Fibroblast of lung (primary cell): Measurements from ENCODE around the gene INSR. TPM values are rescaled to one million over a fixed set of nuclear protein-coding genes. Genes with fewer than 3 reads are reported as not detected.
"Not testable (repeated sequence)": the region's sequence is repeated elsewhere in the genome, so short reads cannot be mapped to it uniquely, and the experiment has no call there.

Experiments used
- DNase-seq, 2 donors: peaks; one replicate each; pipeline versions ENCODE4 v3.0.0 to v3.0.0-alpha.2; 2010; ENCODE audit warnings: low read depth in 2 of 2
- H2AFZ ChIP-seq: 2 replicates; pipeline ENCODE4 v1.5.1; 2012; ENCODE audit warnings: low read length, control low read depth, inconsistent platforms
- H3K27ac ChIP-seq: 2 replicates; pipeline ENCODE4 v1.5.1; 2011; ENCODE audit warnings: low read length, control low read depth; ENCODE audit not compliant: insufficient read depth
- H3K27me3 ChIP-seq: 2 replicates; pipeline ENCODE4 v1.5.1; 2011; ENCODE audit warnings: mild to moderate bottlenecking, low read length; ENCODE audit not compliant: control insufficient read depth, insufficient read depth
- H3K36me3 ChIP-seq: 2 replicates; pipeline ENCODE4 v1.5.1; 2011; ENCODE audit warnings: low read length; ENCODE audit not compliant: control insufficient read depth, insufficient read depth
- H3K4me1 ChIP-seq: 2 replicates; pipeline ENCODE4 v1.5.1; 2011; ENCODE audit warnings: low read length; ENCODE audit not compliant: control insufficient read depth, insufficient read depth; ENCODE audit errors: extremely low read depth
- H3K4me2 ChIP-seq: 2 replicates; pipeline ENCODE4 v1.5.1; 2011; ENCODE audit warnings: low read length, control low read depth; ENCODE audit not compliant: insufficient read depth; ENCODE audit errors: extremely low read depth
- H3K4me3 ChIP-seq, 4 experiments: fragments of 200-600 bp in 1 of 4; sonication (generic) in 1 of 4; replicated peaks in 1 of 4; 2 replicates each; pipeline ENCODE4 v1.5.1; 2011 to 2016; ENCODE audit warnings: low read length in 4 of 4, low read depth in 3 of 4, mild to moderate bottlenecking in 3 of 4, control low read depth in 2 of 4, inconsistent platforms in 1 of 4, mixed read lengths in 1 of 4; ENCODE audit not compliant: insufficient read depth in 1 of 4; ENCODE audit errors: control extremely low read depth in 1 of 4
- H3K79me2 ChIP-seq: 2 replicates; pipeline ENCODE4 v1.5.1; 2012; ENCODE audit warnings: mild to moderate bottlenecking, low read length, inconsistent platforms; ENCODE audit not compliant: control insufficient read depth, insufficient read depth
- H3K9ac ChIP-seq: 2 replicates; pipeline ENCODE4 v1.5.1; 2011; ENCODE audit warnings: mild to moderate bottlenecking, low read length, control low read depth; ENCODE audit not compliant: insufficient read depth
- H3K9me3 ChIP-seq: 2 replicates; pipeline ENCODE4 v1.5.1; 2012; ENCODE audit warnings: low read depth, low read length; ENCODE audit not compliant: control insufficient read depth, insufficient read depth
- H4K20me1 ChIP-seq: 2 replicates; pipeline ENCODE4 v1.5.1; 2011; ENCODE audit warnings: low read length; ENCODE audit not compliant: control insufficient read depth, insufficient read depth; ENCODE audit errors: extremely low read depth
- EZH2 ChIP-seq: IDR thresholded peaks from 2 replicates; pipeline ENCODE4 v1.5.1; 2012; ENCODE audit warnings: low read length, control low read depth, mild to moderate bottlenecking; ENCODE audit errors: missing control alignments
- polyA plus RNA-seq, 2 donors: library from polyadenylated mRNA; depleted of rRNA in 1 of 2; stranded (reverse) in 1 of 2; unstranded in 1 of 2; fragments of >200 nt; gene quantifications; 2 replicates each; pipeline ENCODE4 v1.2.1, GENCODE V29; 2011 to 2012; ENCODE audit warnings: missing spikeins in 1 of 2
- total RNA-seq: library from RNA; depleted of rRNA; stranded (reverse); fragments of >200 nt; gene quantifications from 2 replicates; pipeline ENCODE4 v1.2.1, GENCODE V29; 2014
- TF ChIP-seq, protein P1 (sequence below), 2 donors: IDR thresholded peaks in 1 of 2; conservative IDR thresholded peaks in 1 of 2; 1 replicate in 1 of 2; 2 replicates in 1 of 2; pipeline ENCODE4 v1.5.1; 2011 to 2012; ENCODE audit warnings: low read length in 2 of 2, control low read depth in 1 of 2, inconsistent platforms in 1 of 2, low read depth in 1 of 2, mild to moderate bottlenecking in 1 of 2

INSR gene
- total and polyA plus RNA-seq, 2 donors (not counting 1 experiment from before 2014, with no cell fraction given), result 3.7 to 23.9 TPM

DNA sequence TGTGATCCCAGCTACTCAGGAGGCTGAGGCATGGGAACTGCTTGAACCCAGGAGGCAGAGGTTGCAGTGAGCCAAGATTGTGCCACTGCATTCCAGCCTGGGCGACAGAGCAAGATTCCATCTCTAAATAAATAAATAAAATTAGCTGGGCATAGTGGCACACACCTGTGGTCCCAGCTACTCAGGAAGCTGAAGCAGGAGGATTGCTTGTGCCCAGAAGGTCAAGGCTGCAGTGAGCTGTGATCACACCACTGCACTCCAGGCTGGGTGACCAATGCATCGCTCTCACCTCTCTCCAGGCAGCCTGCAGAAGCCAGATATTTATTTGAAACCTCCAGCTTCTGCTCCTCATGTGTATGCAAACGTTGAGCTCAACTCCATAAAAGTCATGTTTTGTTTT lies 85.2 kb downstream of the INSR start:
- not testable (repeated sequence) for H3K79me2 ChIP-seq, H3K27ac ChIP-seq, H3K36me3 ChIP-seq, H3K4me3 ChIP-seq, H2AFZ ChIP-seq, H4K20me1 ChIP-seq, H3K9ac ChIP-seq, H3K9me3 ChIP-seq, DNase-seq, H3K4me1 ChIP-seq, H3K4me2 ChIP-seq, H3K27me3 ChIP-seq

GRCh38 chr19:7203332-7203731 lies 90.9 kb downstream of the INSR start:
- Histone ChIP-seq H3K9ac (no peak overlapping the region), H3K27me3 (no peaks in the 10 kb centered on the region), H3K79me2 (no peaks in the 10 kb centered on the region), H3K36me3 (no peaks in the 10 kb centered on the region), H2AFZ (no peak overlapping the region), H3K27ac (no peak overlapping the region), H4K20me1 (no peaks in the 10 kb centered on the region), H3K9me3 (no peaks in the 10 kb centered on the region), H3K4me2 (no peak overlapping the region), H3K4me1 (no peaks in the 10 kb centered on the region), H3K4me3 (no peak overlapping the region)
- TF ChIP-seq EZH2, result no peak
- TF ChIP-seq, protein P1, sequence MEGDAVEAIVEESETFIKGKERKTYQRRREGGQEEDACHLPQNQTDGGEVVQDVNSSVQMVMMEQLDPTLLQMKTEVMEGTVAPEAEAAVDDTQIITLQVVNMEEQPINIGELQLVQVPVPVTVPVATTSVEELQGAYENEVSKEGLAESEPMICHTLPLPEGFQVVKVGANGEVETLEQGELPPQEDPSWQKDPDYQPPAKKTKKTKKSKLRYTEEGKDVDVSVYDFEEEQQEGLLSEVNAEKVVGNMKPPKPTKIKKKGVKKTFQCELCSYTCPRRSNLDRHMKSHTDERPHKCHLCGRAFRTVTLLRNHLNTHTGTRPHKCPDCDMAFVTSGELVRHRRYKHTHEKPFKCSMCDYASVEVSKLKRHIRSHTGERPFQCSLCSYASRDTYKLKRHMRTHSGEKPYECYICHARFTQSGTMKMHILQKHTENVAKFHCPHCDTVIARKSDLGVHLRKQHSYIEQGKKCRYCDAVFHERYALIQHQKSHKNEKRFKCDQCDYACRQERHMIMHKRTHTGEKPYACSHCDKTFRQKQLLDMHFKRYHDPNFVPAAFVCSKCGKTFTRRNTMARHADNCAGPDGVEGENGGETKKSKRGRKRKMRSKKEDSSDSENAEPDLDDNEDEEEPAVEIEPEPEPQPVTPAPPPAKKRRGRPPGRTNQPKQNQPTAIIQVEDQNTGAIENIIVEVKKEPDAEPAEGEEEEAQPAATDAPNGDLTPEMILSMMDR (conservative IDR thresholded peaks at IDR 0.05 in 1 of 2, IDR thresholded peaks at IDR 0.05 in 1 of 2; ENCODE audit: low read depth in 1 of 2, low read length in 2 of 2), result no peak
- DNase-seq, result no peak

DNA sequence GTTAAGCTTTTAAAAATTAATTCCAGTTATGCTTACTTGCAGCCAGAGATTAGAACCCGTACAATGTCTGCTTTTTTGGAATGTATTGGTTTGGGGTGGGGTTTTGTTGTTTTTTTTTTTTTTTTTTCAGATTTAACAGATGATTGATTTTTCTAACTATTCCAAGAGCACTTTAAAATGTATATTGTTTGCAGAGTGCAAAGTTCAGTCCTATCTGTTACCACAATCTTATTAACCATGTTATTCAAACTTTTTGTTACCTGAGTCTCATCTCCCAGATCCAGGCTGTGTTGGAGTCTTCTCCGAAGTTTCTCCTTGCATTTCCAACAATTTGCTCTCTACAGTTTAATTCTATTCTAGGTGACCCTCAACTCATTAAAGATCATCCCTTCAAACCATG lies 91.3 kb downstream of the INSR start:
- no peak overlapping the region for H3K4me3 ChIP-seq
- TF ChIP-seq EZH2, result no peak
- TF ChIP-seq, protein P1 (conservative IDR thresholded peaks at IDR 0.05 in 1 of 2, IDR thresholded peaks at IDR 0.05 in 1 of 2; ENCODE audit: low read depth in 1 of 2, low read length in 2 of 2), result no peak
- H4K20me1 ChIP-seq, result no peaks in the 10 kb centered on the region
- no peak overlapping the region for H3K27ac ChIP-seq
- no peak overlapping the region for H3K4me2 ChIP-seq
- H3K36me3 ChIP-seq, result no peaks in the 10 kb centered on the region
- H3K9ac ChIP-seq, result no peak overlapping the region
- no peak overlapping the region for H2AFZ ChIP-seq
- no peak for DNase-seq
- H3K4me1 ChIP-seq, result no peaks in the 10 kb centered on the region
- H3K27me3 ChIP-seq, result no peaks in the 10 kb centered on the region
- H3K9me3 ChIP-seq, result no peaks in the 10 kb centered on the region
- no peaks in the 10 kb centered on the region for H3K79me2 ChIP-seq
